Measurements from ENCODE around the gene MEX3A. TPM values are rescaled to one million over a fixed set of nuclear protein-coding genes. Genes with fewer than 3 reads are reported as not detected.

Gene MEX3A
- total and polyA plus RNA-seq, 2 experiments from 2014 or later, result 18.5 to 38.1 TPM

- Histone ChIP-seq H2AFZ (no peak overlapping the region), H3K27me3 (ENCODE audit: insufficient read depth) (peaks cover 7% of the 10 kb centered on the region; the same call in 1 of the 2 replicates), H3K9me2 (ENCODE audit: insufficient read depth) (no peaks in the 10 kb centered on the region), H3K4me1 (ENCODE audit: insufficient read depth) (peaks cover 20% of the 10 kb centered on the region), H3K79me2 (replicated peaks; ENCODE audit: insufficient read depth) (0 out of 2 replicates have a peak, but pooled peaks cover 4% of the 10 kb centered on the region), H3K4me2 (peak overlapping the region; percentile 85), H3K36me3 (ENCODE audit: insufficient read depth) (no peaks in the 10 kb centered on the region), H3K4me3 (peak overlapping the region; percentile 59), H4K20me1 (replicated peaks; ENCODE audit: insufficient read depth) (peaks cover 11% of the 10 kb centered on the region), H3F3A (replicated peaks; ENCODE audit: low read depth) (peaks cover 28% of the 10 kb centered on the region; the same call in 1 of the 2 replicates), H3K27ac (ENCODE audit: low read depth) (no peak overlapping the region)
- Mint-ChIP-seq H3K27me3 (ENCODE audit: insufficient read depth, low read depth, poor library complexity) (peaks cover 14% of the 10 kb centered on the region), H3K4me3 (peak overlapping the region; percentile 88), H3K27ac (no peak overlapping the region), H3K36me3 (ENCODE audit: low read depth) (peaks cover 22% of the 10 kb centered on the region), H3K4me1 (peaks cover 46% of the 10 kb centered on the region), H3K9me3 (no peaks in the 10 kb centered on the region)
- TF ChIP-seq ZNF114 (CRISPR knock-in tag; IDR thresholded peaks at IDR 0.05), result no peak
- no peak for TF ChIP-seq ETS1 (IDR thresholded peaks at IDR 0.05)
- no peak for TF ChIP-seq POLR2AphosphoS5 (IDR thresholded peaks at IDR 0.05; ENCODE audit: low read depth)
- no peak for TF ChIP-seq REST (IDR thresholded peaks at IDR 0.05; ENCODE audit: unreplicated experiment)
- no peak for TF ChIP-seq CTCF (conservative IDR thresholded peaks at IDR 0.05; ENCODE audit: low read depth in 2 of 2)
- no peak for TF ChIP-seq JUNB (IDR thresholded peaks at IDR 0.05; ENCODE audit: unreplicated experiment)
- ATAC-seq (no peak), DNase-seq (ENCODE audit: low spot score) (no peak)
Measured at GRCh38 chr1:156062189-156062588, 20.1 kb downstream of the MEX3A start.

GRCh38 chr1:156060937-156061636 is 21.2 kb downstream of the MEX3A start, which contains the start of gene RAB25:
TSS of gene RAB25 (plus strand) at chr1:156061160. CDS start at chr1:156061401, 241 bp downstream.
- peak; percentile 80 for ATAC-seq
- Histone ChIP-seq H3K4me1 (ENCODE audit: insufficient read depth) (peaks cover 18% of the 10 kb centered on the region), H3K9me2 (ENCODE audit: insufficient read depth) (no peaks in the 10 kb centered on the region), H3K4me3 (peak within 1 kb of the TSS; percentile 59), H3K79me2 (replicated peaks; ENCODE audit: insufficient read depth) (peaks cover 9% of the 10 kb centered on the region; the same call in 1 of the 2 replicates), H3F3A (replicated peaks; ENCODE audit: low read depth) (peaks cover 28% of the 10 kb centered on the region), H3K27ac (ENCODE audit: low read depth) (peak within 1 kb of the TSS; percentile 99), H4K20me1 (replicated peaks; ENCODE audit: insufficient read depth) (peaks cover 9% of the 10 kb centered on the region), H3K36me3 (ENCODE audit: insufficient read depth) (no peaks in the 10 kb centered on the region), H3K27me3 (ENCODE audit: insufficient read depth) (peaks cover 7% of the 10 kb centered on the region; the same call in 1 of the 2 replicates), H2AFZ (peak within 1 kb of the TSS; percentile 88), H3K4me2 (peak within 1 kb of the TSS; percentile 85)
- peak; percentile 96 for DNase-seq (ENCODE audit: low spot score)
- H3K4me1 Mint-ChIP-seq, result peaks cover 40% of the 10 kb centered on the region
- H3K4me3 Mint-ChIP-seq, result peak within 1 kb of the TSS; percentile 88
- H3K27ac Mint-ChIP-seq, result peak within 1 kb of the TSS; percentile 98
- H3K27me3 Mint-ChIP-seq (ENCODE audit: insufficient read depth, low read depth, poor library complexity), result peaks cover 13% of the 10 kb centered on the region
- H3K9me3 Mint-ChIP-seq, result no peaks in the 10 kb centered on the region
- H3K36me3 Mint-ChIP-seq (ENCODE audit: low read depth), result peaks cover 22% of the 10 kb centered on the region
- TF ChIP-seq EZH2phosphoT487 (IDR thresholded peaks at IDR 0.05; ENCODE audit: unreplicated experiment), result no peak
- no peak for TF ChIP-seq NANOG (IDR thresholded peaks at IDR 0.05; ENCODE audit: borderline replicate concordance)
- peak; percentile 94 for TF ChIP-seq CREB1 (CRISPR knock-in tag; IDR thresholded peaks at IDR 0.05; ENCODE audit: low read depth)
- TF ChIP-seq ETS1 (IDR thresholded peaks at IDR 0.05), result peak; percentile 39; the same call in 1 of the 2 replicates
- TF ChIP-seq ZNF114 (CRISPR knock-in tag; IDR thresholded peaks at IDR 0.05), result no peak
- TF ChIP-seq ZNF331 (CRISPR knock-in tag; IDR thresholded peaks at IDR 0.05; ENCODE audit: low read depth), result no peak
